Measurements from ENCODE around the gene MAP1S. TPM values are rescaled to one million over a fixed set of nuclear protein-coding genes. Genes with fewer than 3 reads are reported as not detected.

MAP1S gene
- 10 to 100 TPM; 22.2 to 41.4 (median 29.4) TPM for polyA plus RNA-seq (ENCODE audit: insufficient read depth in 1 of 5, insufficient read length in 5 of 5, low replicate concordance in 1 of 5)
- long read RNA-seq, donor 1, partial matches to known transcripts = 9 of 14 reads
- long read RNA-seq, donor 1, other reads (novel, unspliced or antisense) = 0 of 14 reads
- long read RNA-seq, donor 2, transcript MAP1S-201 (7 exons, 3,419 nt) = major isoform, 5 of 7 reads
- long read RNA-seq, donor 2, partial matches to known transcripts = 0 of 7 reads
- long read RNA-seq, donor 2, other reads (novel, unspliced or antisense) = 0 of 7 reads
- long read RNA-seq, donor 3, partial matches to known transcripts = 16 of 22 reads
- long read RNA-seq, donor 3, other reads (novel, unspliced or antisense) = 0 of 22 reads
- long read RNA-seq, donor 4, partial matches to known transcripts = 15 of 19 reads
- long read RNA-seq, donor 4, other reads (novel, unspliced or antisense) = 0 of 19 reads
- long read RNA-seq, donor 5, partial matches to known transcripts = 11 of 13 reads
- long read RNA-seq, donor 5, other reads (novel, unspliced or antisense) = 0 of 13 reads
- long read RNA-seq, donor 6, transcript MAP1S-201 (7 exons, 3,419 nt) = major isoform, 5 of 22 reads
- long read RNA-seq, donor 6, partial matches to known transcripts = 16 of 22 reads
- long read RNA-seq, donor 6, other reads (novel, unspliced or antisense) = 0 of 22 reads
- long read RNA-seq, donor 7, transcript MAP1S-201 (7 exons, 3,419 nt) = major isoform, 9 of 25 reads
- long read RNA-seq, donor 7, partial matches to known transcripts = 15 of 25 reads
- long read RNA-seq, donor 7, other reads (novel, unspliced or antisense) = 0 of 25 reads
- long read RNA-seq, donor 8, partial matches to known transcripts = 8 of 8 reads
- long read RNA-seq, donor 8, other reads (novel, unspliced or antisense) = 0 of 8 reads

- DNase-seq = peak; percentile 51 to 52
Measured at GRCh38 chr19:17718947-17719711, at the start of gene MAP1S. TSS of gene MAP1S (plus strand) at chr19:17719480. CDS start at chr19:17719503, 23 bp downstream.

- no peak for DNase-seq
Measured at GRCh38 chr19:17671906-17672305, 47.4 kb upstream of the MAP1S start.

GRCh38 chr19:17673937-17674799, 45.1 kb upstream of the MAP1S start:
- DNase-seq = no peak

- DNase-seq = no peak
Measured at GRCh38 chr19:17676295-17676694, 43.0 kb upstream of the MAP1S start.

GRCh38 chr19:17677002-17677401, 42.3 kb upstream of the MAP1S start:
- DNase-seq = no peak

- no peak for DNase-seq
Measured at GRCh38 chr19:17678836-17679235, 40.4 kb upstream of the MAP1S start.

- no peak for DNase-seq
Measured at GRCh38 chr19:17679526-17680229, 39.6 kb upstream of the MAP1S start.

GRCh38 chr19:17680230-17680722, 39.0 kb upstream of the MAP1S start:
- peak; percentile 26 to 40 for DNase-seq

GRCh38 chr19:17681505-17682125, 37.7 kb upstream of the MAP1S start:
- DNase-seq = no peak

- DNase-seq = no peak
Measured at GRCh38 chr19:17682273-17682672, 37.0 kb upstream of the MAP1S start.

GRCh38 chr19:17683078-17683477, 36.2 kb upstream of the MAP1S start:
- no peak for DNase-seq

- no peak for DNase-seq
Measured at GRCh38 chr19:17684256-17684655, 35.0 kb upstream of the MAP1S start.

GRCh38 chr19:17685451-17686022, 33.7 kb upstream of the MAP1S start:
- no peak for DNase-seq

GRCh38 chr19:17686023-17686521, 33.2 kb upstream of the MAP1S start:
- DNase-seq = no peak

- DNase-seq = no peak
Measured at GRCh38 chr19:17686592-17687024, 32.7 kb upstream of the MAP1S start.

GRCh38 chr19:17687141-17687856, 32.0 kb upstream of the MAP1S start:
- DNase-seq = no peak

GRCh38 chr19:17687857-17688784, 31.2 kb upstream of the MAP1S start, which contains the start of gene UNC13A:
TSS of gene UNC13A (minus strand) at chr19:17688354. CDS start at chr19:17688199, 155 bp downstream.
- DNase-seq = peak; percentile 33 to 38

Data from right lung (tissue), 10 donors.